ENCODE measurements around the gene ESR1. TPM values are rescaled to one million over a fixed set of nuclear protein-coding genes. Genes with fewer than 3 reads are reported as not detected.
"Not testable (repeated sequence)": the region's sequence is repeated elsewhere in the genome, so short reads cannot be mapped to it uniquely, and the experiment has no call there.

Gene ESR1
- total and polyA plus RNA-seq, 11 donors, result 0.15 to 3.5 (median 0.93) TPM

DNA sequence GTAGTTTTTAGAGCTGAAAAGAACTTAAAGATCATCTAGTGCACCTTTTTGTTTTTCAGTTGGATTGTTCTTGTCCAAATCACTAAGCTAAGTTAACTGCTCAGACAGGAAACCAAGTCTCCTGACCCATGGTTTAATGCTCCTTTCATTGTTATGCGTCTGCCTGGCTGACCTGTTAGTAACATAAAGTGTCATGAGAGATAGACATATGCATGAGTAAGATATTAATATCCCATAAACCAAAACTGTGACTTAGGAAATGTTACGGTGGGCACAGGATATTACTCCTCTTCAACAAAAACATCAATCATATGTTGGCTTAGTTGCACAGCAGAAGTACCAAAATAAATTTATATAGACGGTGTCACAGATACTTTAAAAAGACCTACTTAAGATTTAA is 84.0 kb downstream of the ESR1 start:
- no peaks in the 10 kb centered on the region for H3K4me1 ChIP-seq
- no peaks in the 10 kb centered on the region for H3K27me3 ChIP-seq
- WGBS, 4 donors, result 60 to 77% (median 71%) methylated on average over 3 of the region's 3 CpGs
- intact Hi-C loops (cut with DNase I), result no loop called here
- ATAC-seq (no peak), DNase-seq (no peak)
- TF ChIP-seq, protein P1, sequence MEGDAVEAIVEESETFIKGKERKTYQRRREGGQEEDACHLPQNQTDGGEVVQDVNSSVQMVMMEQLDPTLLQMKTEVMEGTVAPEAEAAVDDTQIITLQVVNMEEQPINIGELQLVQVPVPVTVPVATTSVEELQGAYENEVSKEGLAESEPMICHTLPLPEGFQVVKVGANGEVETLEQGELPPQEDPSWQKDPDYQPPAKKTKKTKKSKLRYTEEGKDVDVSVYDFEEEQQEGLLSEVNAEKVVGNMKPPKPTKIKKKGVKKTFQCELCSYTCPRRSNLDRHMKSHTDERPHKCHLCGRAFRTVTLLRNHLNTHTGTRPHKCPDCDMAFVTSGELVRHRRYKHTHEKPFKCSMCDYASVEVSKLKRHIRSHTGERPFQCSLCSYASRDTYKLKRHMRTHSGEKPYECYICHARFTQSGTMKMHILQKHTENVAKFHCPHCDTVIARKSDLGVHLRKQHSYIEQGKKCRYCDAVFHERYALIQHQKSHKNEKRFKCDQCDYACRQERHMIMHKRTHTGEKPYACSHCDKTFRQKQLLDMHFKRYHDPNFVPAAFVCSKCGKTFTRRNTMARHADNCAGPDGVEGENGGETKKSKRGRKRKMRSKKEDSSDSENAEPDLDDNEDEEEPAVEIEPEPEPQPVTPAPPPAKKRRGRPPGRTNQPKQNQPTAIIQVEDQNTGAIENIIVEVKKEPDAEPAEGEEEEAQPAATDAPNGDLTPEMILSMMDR (IDR thresholded peaks at IDR 0.05), result no peak
- no peak for TF ChIP-seq POLR2A (IDR thresholded peaks at IDR 0.05)
- H3K4me3 ChIP-seq, result no peak overlapping the region
- peaks cover 0 to 43% (median 0%) of the 10 kb centered on the region in 12 donors for H3K9me3 ChIP-seq
- no peaks in the 10 kb centered on the region for H3K36me3 ChIP-seq
- H3K27ac ChIP-seq, result no peak overlapping the region

GRCh38 chr6:151894426-151894825 is 86.9 kb downstream of the ESR1 start:
- DNase-seq; H3K4me3 ChIP-seq; H3K27me3 ChIP-seq; ATAC-seq; intact Hi-C loops (cut with DNase I); H3K4me1 ChIP-seq; H3K27ac ChIP-seq; H3K36me3 ChIP-seq: not testable (repeated sequence)
- WGBS, 4 donors, result 37 to 57% (median 50%) methylated on average over 3 of the region's 3 CpGs
- peaks cover 0 to 40% (median 6%) of the 10 kb centered on the region in 12 donors for H3K9me3 ChIP-seq

DNA sequence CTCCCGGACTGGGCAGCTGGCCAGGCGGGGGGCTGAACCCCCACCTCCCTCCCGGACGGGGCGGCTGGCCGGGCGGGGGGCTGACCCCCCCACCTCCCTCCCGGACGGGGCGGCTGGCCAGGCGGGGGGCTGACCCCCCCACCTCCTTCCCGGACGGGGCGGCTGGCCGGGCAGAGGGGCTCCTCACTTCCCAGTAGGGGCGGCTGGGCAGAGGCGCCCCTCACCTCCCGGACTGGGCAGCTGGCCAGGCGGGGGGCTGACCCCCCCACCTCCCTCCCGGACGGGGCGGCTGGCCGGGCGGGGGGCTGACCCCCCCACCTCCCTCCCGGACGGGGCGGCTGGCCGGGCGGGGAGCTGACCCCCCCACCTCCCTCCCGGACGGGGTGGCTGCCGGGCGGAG is 91.7 kb downstream of the ESR1 start:
- H3K4me1 ChIP-seq; H3K27ac ChIP-seq; H3K27me3 ChIP-seq; H3K36me3 ChIP-seq; intact Hi-C loops (cut with DNase I); H3K4me3 ChIP-seq; DNase-seq; ATAC-seq: not testable (repeated sequence)
- 94 to 98% methylated on average over 16 to 19 of the region's 33 CpGs; no CpG with 5 or more reads in 2 of the 4 donors for WGBS, 4 donors
- H3K9me3 ChIP-seq, result peaks cover 0 to 37% (median 6%) of the 10 kb centered on the region in 12 donors

GRCh38 chr6:151899796-151900195 is 92.3 kb downstream of the ESR1 start:
- H3K36me3 ChIP-seq; intact Hi-C loops (cut with DNase I); H3K4me3 ChIP-seq; ATAC-seq; H3K27ac ChIP-seq; H3K4me1 ChIP-seq; H3K27me3 ChIP-seq; DNase-seq: not testable (repeated sequence)
- peaks cover 0 to 31% (median 6%) of the 10 kb centered on the region in 12 donors for H3K9me3 ChIP-seq
- 90 to 96% (median 94%) methylated on average over 8 to 15 of the region's 15 CpGs for WGBS, 4 donors

- WGBS, 4 donors, result 66 to 78% (median 69%) methylated on average over 2 of the region's 2 CpGs
Measured at GRCh38 chr6:151900256-151900655, 92.8 kb downstream of the ESR1 start.

More at GRCh38 chr6:151900256-151900655, 92.8 kb downstream of the ESR1 start:
- intact Hi-C loops (cut with DNase I), result no loop called here
- Histone ChIP-seq H3K4me1 (no peaks in the 10 kb centered on the region), H3K4me3 (no peak overlapping the region), H3K36me3 (no peaks in the 10 kb centered on the region), H3K27ac (no peak overlapping the region), H3K9me3 (peaks cover 0 to 26% (median 6%) of the 10 kb centered on the region in 12 donors), H3K27me3 (no peaks in the 10 kb centered on the region)
- no peak for TF ChIP-seq POLR2A (IDR thresholded peaks at IDR 0.05)
- TF ChIP-seq, protein P1 (IDR thresholded peaks at IDR 0.05), result no peak
- ATAC-seq (no peak), DNase-seq (no peak)
